Dermis blood vessel endothelial cell (primary cell): ENCODE results near the gene KCNQ1. TPM values are rescaled to one million over a fixed set of nuclear protein-coding genes. Genes with fewer than 3 reads are reported as not detected.

Source experiments
- DNase-seq: peaks from one replicate; pipeline ENCODE4 v3.0.0; 2010
- total RNA-seq: library from RNA; depleted of rRNA; stranded (reverse); fragments of >200 nt; gene quantifications from 2 replicates; pipeline ENCODE4 v1.2.3, GENCODE V29; 2014

KCNQ1 gene
- total RNA-seq, 1 donor from 2014 or later, result 0.34 TPM

GRCh38 chr11:2741377-2742131 is 296.7 kb downstream of the KCNQ1 start:
- DNase-seq, result no peak

DNA sequence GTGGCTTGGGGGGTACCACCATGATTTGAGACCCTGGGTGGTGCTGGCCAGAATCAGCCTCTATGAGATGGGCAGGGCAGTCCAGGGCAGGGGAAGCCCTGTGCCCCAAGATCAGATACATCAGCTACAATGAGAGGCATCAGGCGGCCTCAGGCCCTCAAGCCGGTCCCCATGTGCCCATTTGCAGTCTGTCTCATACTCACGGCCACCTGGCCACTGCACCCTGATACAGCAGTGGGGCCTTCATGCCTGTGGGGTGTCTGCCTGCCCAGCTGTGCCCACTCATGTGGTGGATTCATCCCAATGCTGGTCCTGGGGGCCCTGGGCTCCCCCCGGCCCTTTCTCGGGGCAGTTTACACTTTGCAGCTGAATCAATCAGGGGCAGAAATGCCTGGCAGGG is 297.4 kb downstream of the KCNQ1 start:
- DNase-seq, result no peak

GRCh38 chr11:2742611-2743426 is 298.0 kb downstream of the KCNQ1 start:
- no peak for DNase-seq

DNA sequence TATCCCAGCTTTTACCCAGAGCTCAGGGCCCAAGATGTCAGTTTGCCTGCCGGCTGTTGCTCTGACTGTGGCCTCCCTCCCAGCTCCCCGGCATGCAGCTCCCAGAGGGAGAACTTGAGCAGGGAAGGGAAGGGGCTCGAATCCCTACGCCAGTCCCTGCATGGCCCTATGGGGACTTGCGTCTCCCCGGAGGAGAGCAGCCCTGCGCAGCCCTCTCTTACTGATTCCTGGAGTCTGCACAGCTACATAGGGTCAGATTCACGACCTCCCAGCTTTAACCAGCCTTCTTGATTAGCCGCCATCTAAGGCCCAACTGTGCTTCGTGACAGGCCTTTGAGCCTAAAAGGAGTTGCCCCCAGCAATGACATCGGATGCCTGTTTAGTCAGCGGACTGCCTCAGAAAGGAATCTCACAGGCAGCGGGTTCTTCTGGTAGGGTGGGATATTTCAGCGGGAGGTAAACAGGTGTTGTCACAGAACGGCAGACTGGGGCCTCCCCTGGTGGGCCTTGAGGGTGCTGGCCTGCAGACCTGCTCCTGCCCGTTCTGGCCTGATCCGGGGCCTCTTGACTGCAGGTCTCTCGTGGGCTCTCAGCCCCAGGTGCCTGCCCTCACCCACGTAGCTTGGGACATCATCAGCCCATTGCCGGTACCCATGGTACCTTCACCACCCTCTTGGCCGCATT is 298.8 kb downstream of the KCNQ1 start:
- no peak for DNase-seq

- DNase-seq, result no peak
Measured at GRCh38 chr11:2744166-2744565, 299.4 kb downstream of the KCNQ1 start.

GRCh38 chr11:2745511-2745910 is 300.7 kb downstream of the KCNQ1 start:
- no peak for DNase-seq

DNA sequence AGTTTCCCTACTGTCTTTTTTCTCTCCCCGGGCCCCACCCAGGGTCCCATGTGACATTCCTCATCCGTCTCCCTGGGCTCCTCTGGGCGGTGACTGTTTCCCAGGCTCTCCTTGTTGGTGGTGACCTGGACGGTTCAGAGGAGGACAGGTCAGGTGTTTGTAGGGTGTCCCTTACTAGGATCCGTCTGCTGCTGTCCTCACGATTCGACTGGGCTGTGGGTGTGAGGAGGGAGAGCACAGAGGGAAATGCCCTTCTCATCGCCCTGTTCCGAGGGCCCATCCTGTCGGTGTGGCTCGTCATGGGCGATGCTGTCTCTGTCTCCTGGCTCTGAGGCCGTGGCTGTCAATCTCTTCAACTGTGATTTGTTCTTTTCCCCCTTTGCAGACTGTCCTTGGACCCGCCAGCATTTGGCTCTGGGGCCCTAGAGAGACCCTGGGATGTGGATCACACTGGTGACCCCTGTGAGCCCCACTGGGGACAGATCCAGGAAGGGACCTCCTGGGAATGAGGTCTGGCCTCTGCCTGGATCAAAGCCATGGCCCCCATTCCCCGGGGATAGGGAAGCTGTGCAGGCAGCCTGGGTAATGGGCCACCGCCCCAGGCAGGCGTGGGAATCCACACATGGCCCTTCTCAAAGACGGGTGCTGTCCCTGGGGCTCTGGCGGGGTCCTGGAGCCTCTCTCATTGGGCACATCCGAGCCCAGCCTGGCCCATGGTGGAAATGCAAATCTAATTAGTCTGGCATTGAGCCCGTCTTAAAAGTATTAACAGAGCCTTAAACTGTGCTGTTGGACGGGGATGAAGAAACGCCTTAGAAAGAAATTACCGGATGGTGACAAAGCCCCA is 301.8 kb downstream of the KCNQ1 start:
- no peak for DNase-seq

DNA sequence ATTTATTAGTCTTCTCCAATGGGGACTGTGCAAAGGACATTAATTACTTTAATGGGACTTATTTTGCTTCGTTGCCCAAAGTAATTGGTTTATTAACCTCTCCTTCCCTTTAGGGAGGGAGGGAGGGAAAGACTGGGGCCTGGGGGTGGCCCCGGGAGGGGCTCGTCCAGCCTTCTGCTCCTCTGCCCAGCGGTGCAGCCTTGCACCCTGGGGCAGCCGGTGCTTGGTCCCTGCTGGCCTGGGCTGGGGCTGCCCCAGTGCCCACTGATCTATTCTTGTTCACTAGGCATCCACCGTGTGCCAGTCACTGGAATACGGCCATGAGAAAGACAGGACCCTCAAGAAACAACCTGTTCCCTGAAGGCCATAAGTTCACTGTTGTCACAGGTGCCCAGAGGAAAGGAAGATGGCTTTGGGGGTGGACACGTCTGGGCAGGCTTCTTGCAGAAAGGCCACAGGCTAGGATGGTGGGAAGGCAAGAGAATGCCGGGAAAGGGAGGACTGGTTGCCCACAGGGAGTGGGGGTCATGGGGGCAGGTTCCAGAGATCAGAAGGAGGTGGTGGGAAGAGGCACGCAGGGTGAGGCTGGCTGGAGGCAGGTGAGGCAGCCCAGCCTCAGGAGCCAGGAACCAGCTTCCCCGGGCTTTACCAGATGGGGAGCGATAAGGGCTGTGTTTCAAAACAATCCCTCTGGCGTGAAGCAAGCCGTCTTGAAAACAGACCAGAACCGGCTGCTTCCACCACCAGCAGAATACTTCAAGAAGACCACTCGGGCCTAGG is 302.6 kb downstream of the KCNQ1 start:
- no peak for DNase-seq

GRCh38 chr11:2748061-2748813 is 303.4 kb downstream of the KCNQ1 start:
- no peak for DNase-seq

- no peak for DNase-seq
Measured at GRCh38 chr11:2748814-2749554, 304.2 kb downstream of the KCNQ1 start.

DNA sequence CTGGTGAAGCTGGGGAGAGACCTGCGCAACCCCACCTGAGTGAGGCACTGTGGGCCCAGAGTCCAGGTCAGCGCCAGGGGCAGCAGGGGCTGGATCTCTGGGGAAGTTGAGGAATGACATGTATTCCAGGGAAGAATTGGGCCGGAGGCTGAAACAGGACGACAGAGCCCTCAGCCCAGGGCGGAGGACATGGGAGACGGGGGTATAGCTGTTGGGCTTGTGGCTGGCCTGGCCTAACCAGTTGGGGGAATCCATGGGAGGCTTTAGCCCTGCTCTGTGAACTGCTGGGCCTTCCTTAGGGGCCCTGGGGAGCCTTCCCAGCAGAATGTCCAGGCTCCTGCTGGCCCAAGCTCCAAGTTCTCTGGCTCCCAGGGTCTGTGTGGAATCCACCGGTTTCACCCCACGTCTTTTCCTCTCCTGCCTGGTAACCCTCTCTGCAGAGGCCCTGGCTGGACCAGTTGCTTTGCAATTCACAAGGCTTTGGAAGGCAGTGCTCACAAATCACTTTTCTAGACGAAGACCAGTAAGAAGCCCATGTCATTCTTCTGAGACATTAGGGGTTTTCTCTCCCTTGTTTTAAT is 305.4 kb downstream of the KCNQ1 start:
- DNase-seq, result no peak

GRCh38 chr11:2750682-2751522 is 306.1 kb downstream of the KCNQ1 start:
- DNase-seq, result no peak

DNA sequence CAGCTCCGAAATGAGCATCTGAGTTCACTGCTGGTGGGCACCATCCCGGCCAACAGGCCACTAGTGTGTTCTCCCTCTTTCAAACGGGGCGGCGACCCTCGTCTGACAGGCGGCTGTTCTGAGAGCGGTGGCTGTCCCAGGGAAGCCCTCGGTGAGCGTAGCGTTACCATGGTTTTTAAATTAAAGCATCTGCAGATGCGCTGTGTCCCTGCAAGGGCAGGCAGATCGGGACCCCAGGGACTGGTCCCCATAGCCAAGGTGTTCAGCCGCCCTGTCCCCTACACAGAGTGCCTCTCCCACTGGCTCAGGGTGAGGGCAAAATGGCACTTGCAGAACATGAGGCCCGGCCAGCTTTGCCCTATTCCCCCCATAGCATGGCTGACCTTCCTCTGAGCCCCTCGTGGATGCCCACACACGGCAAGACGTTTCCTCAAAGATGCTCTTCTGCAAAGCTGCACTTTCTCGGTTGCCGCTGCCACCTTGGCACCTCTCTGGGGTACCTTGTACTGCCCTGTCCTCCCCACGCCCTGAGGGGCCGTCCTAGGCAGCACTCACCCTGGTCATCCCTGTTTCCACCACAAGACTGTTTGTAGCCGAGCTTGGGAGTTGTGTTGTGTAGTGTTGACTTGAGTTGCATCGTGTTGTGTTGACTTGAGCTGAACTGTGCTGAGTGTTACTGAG is 306.9 kb downstream of the KCNQ1 start:
- no peak for DNase-seq

DNA sequence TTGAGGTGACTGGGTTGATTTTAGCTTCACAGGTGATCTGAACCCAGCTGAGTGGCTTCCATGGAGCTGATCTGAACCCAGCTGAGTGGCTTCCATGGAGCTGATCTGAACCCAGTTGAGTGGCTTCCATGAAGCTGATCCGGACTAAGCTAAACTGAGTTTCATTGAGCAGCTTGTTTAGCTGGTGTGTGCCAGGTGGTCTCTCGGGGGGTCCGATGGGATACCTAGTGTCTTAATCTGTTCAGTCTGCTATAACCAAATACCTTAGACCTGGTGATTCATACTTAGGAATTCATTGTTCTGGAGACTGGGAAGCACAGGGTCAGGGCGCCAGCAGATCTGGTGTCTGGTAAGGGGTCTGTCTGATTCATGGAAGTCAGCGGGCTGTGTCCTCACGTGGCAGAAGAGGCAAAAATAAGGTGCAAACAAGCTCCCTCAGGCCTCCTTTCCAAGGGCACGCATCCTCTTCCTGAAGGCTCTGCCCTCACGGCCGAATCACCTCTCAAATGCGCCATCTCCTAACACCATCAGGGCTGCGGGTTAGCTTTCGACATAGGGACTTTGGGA is 307.5 kb downstream of the KCNQ1 start:
- peak; percentile 7 for DNase-seq

GRCh38 chr11:2752923-2753322 is 308.1 kb downstream of the KCNQ1 start:
- no peak for DNase-seq

- no peak for DNase-seq
Measured at GRCh38 chr11:2754008-2754407, 309.2 kb downstream of the KCNQ1 start.

GRCh38 chr11:2755071-2755470 is 310.3 kb downstream of the KCNQ1 start:
- DNase-seq, result no peak

DNA sequence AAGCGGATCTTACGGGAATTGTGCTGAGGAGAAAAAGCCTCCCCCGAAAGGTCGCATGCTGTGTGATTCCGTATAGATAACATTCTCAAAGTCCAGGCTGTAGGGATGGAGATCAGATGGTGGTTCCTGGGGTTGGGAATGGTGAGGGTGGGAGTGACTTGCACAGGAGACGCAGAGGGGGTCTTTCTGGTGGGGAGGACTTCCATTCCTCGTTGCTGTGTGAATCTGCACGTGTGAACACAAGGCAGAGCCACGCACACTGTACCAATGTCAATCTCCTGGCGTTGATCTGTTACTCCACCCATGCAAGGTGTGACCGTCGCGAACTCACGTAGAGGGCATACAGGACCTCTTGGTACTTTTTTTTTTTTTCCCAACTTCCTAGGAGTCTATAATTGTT is 313.9 kb downstream of the KCNQ1 start:
- no peak for DNase-seq
